K562 (cell line): ENCODE data around the gene RIC8B. TPM values are rescaled to one million over a fixed set of nuclear protein-coding genes. Genes with fewer than 3 reads are reported as not detected.
"Not testable (repeated sequence)": the region's sequence is repeated elsewhere in the genome, so short reads cannot be mapped to it uniquely, and the experiment has no call there.

ENCODE experiments used
- ATAC-seq: fragments of 200-7000 bp; cut with Tn5 transposase; 3 replicates; pipeline ENCODE4 v1.9.1; 2020; ENCODE audit warnings: moderate library complexity
- BruUV-seq: library from RNA; stranded (reverse); fragments of 400-500 nt; replicated peaks from 2 replicates; lab custom pipeline; 2021; lab: Mats Ljungman, UMichigan
- CTCF ChIA-PET: fragments of 300-600 bp; formaldehyde crosslinking; extraction: SDS; loops from one replicate; lab custom pipeline; 2021; ENCODE audit warnings: low intra/inter-chr PET ratio; lab: Yijun Ruan, JAX
- POLR2A ChIA-PET: fragments of 300-600, 350-650 bp; sonication (Branson Sonifier 250); formaldehyde crosslinking; extraction: SDS; loops from one replicate; lab custom pipeline; 2021; ENCODE audit warnings: antibody characterized with exemption, inconsistent platforms; lab: Yijun Ruan, JAX
- DNase-seq, 4 experiments: peaks; one replicate each; pipeline versions ENCODE4 v3.0.0 to v3.0.0-alpha.2; 2011 to 2018; ENCODE audit warnings: low spot score in 3 of 4, mixed read lengths in 3 of 4; ENCODE audit errors: extremely low read depth in 1 of 4
- FAIRE-seq: peaks from 2 replicates; lab custom pipeline; 2011; peaks lifted over from hg19 to GRCh38; lab: Jason Lieb, UNC
- H2AFZ ChIP-seq: 2 replicates; pipeline ENCODE4 v1.6.0; 2011; ENCODE audit warnings: low read depth, low read length, control low read depth, inconsistent platforms
- H3K27ac ChIP-seq: fragments of 200-600 bp; 3 replicates; pipeline ENCODE4 v1.8.0; 2011; ENCODE audit warnings: low read depth, mild to moderate bottlenecking, control low read depth, inconsistent platforms, low read length, moderate library complexity, mixed read lengths; ENCODE audit errors: extremely low read depth
- H3K27me3 ChIP-seq, 2 experiments: fragments of 300-600 bp in 1 of 2; 2 replicates in 1 of 2; 3 replicates in 1 of 2; pipeline versions ENCODE4 v1.6.0 to v1.8.0; 2011; ENCODE audit warnings: inconsistent platforms in 2 of 2, low read length in 2 of 2, mild to moderate bottlenecking in 1 of 2, mixed read lengths in 1 of 2, moderate library complexity in 1 of 2; ENCODE audit not compliant: control insufficient read depth in 2 of 2, insufficient read depth in 2 of 2
- H3K36me3 ChIP-seq: fragments of 300-600 bp; 3 replicates; pipeline ENCODE4 v1.8.0; 2011; ENCODE audit warnings: mild to moderate bottlenecking, low read length, inconsistent platforms; ENCODE audit not compliant: control insufficient read depth, insufficient read depth
- H3K4me1 ChIP-seq, 2 experiments: fragments of 200-600 bp in 1 of 2; replicated peaks in 1 of 2; 2 replicates in 1 of 2; 3 replicates in 1 of 2; pipeline versions ENCODE4 v1.5.1 to v1.8.0; 2011; ENCODE audit warnings: inconsistent platforms in 2 of 2, low read length in 2 of 2, mild to moderate bottlenecking in 1 of 2, mixed read lengths in 1 of 2, moderate library complexity in 1 of 2; ENCODE audit not compliant: control insufficient read depth in 2 of 2, insufficient read depth in 2 of 2
- H3K4me2 ChIP-seq: 2 replicates; pipeline ENCODE4 v1.6.1; 2011; ENCODE audit warnings: low read length, control low read depth, inconsistent platforms, mixed read lengths; ENCODE audit not compliant: insufficient read depth
- H3K4me3 ChIP-seq: fragments of 200-600 bp; sonication (generic), shearing (Covaris generic); 2 replicates; pipeline ENCODE4 v1.5.1; 2016; ENCODE audit warnings: control low read depth, inconsistent platforms
- H3K79me2 ChIP-seq: fragments of 200-600 bp; 3 replicates; pipeline ENCODE4 v1.8.0; 2011; ENCODE audit warnings: low read length, inconsistent platforms; ENCODE audit not compliant: control insufficient read depth, insufficient read depth
- H3K9ac ChIP-seq, 2 experiments: 2 replicates each; pipeline versions ENCODE4 v1.6.0 to v1.6.1; 2011; ENCODE audit warnings: low read depth in 2 of 2, low read length in 2 of 2, control low read depth in 1 of 2, inconsistent platforms in 1 of 2, mild to moderate bottlenecking in 1 of 2, mixed read lengths in 1 of 2; ENCODE audit not compliant: insufficient read depth in 1 of 2
- H3K9me1 ChIP-seq: one replicate; pipeline ENCODE4 v1.6.0; 2011; ENCODE audit warnings: inconsistent platforms, mild to moderate bottlenecking, low read length, moderate library complexity; ENCODE audit not compliant: control insufficient read depth, insufficient read depth
- H3K9me3 ChIP-seq: replicated peaks from 2 replicates; pipeline ENCODE4 v1.5.1; 2011; ENCODE audit warnings: low read depth, low read length, inconsistent platforms; ENCODE audit not compliant: control insufficient read depth, insufficient read depth
- H4K20me1 ChIP-seq: replicated peaks from 2 replicates; pipeline ENCODE4 v1.6.1; 2011; ENCODE audit warnings: low read length, inconsistent platforms, mixed read lengths; ENCODE audit not compliant: control insufficient read depth, insufficient read depth
- DACH1 ChIP-seq: fragments of 450-650 bp; IDR thresholded peaks from 2 replicates; pipeline ENCODE4 v1.6.1; 2018; ENCODE audit not compliant: partially characterized antibody
- NCOA1 ChIP-seq: fragments of 450-650 bp; IDR thresholded peaks from 2 replicates; pipeline ENCODE4 v1.6.1; 2016; ENCODE audit warnings: low read depth
- RBM25 ChIP-seq: fragments of 200-400 bp; formaldehyde crosslinking; IDR thresholded peaks from 2 replicates; pipeline ENCODE4 v1.6.1; 2018; ENCODE audit warnings: low read length, low read depth, moderate library complexity; ENCODE audit not compliant: severe bottlenecking
- SMC3 ChIP-seq: conservative IDR thresholded peaks from 2 replicates; pipeline ENCODE4 v1.6.1; 2011; ENCODE audit warnings: low read depth, low read length, improper control_type of control experiment; ENCODE audit not compliant: insufficient read depth
- ZBTB9 ChIP-seq: fragments of 450-650 bp; formaldehyde crosslinking; IDR thresholded peaks from 2 replicates; pipeline ENCODE4 v1.4.0; 2020; ENCODE audit warnings: mild to moderate bottlenecking, moderate library complexity
- WGBS: fragments of 100-300 bp; shearing (Covaris generic); methylation state at CpG from one replicate; pipeline ENCODE4 v1.1.6; 2016; ENCODE audit warnings: low coverage, mixed read lengths; ENCODE audit not compliant: insufficient coverage; ENCODE audit errors: missing lambda C conversion rate; 5-methylcytosine and 5-hydroxymethylcytosine counted together
- in situ Hi-C: fragments of 300-500 bp; cut with MboI; formaldehyde crosslinking; loops from 4 replicates; pipeline ENCODE4 v1.15.0; 2018; ENCODE audit warnings: inconsistent platforms, mixed read lengths
- intact Hi-C: fragments of 100-400 bp; cut with micrococcal nuclease; formaldehyde crosslinking; loops from 2 replicates; pipeline ENCODE4 v1.14.2; 2022
- polyA plus RNA-seq, 8 experiments: library from polyadenylated mRNA; depleted of rRNA in 4 of 8; stranded (reverse) in 5 of 8; unstranded in 3 of 8; fragments of >200 nt; fragmentation: Nextera tagmentation in 2 of 8; fragmentation: Illumina TruSeq in 1 of 8; extraction: Ambion mirVana in 2 of 8; extraction: Trizol in 1 of 8; gene quantifications; 2 replicates each; pipeline versions ENCODE4 v1.2.1 to v1.2.3, GENCODE V29; 2011 to 2014; ENCODE audit warnings: inconsistent platforms in 1 of 8, missing spikeins in 1 of 8
- total RNA-seq, 7 experiments: library from RNA; depleted of rRNA in 6 of 7; stranded (reverse); fragments of >200 nt in 6 of 7; fragmentation: Illumina TruSeq in 2 of 7; extraction: Trizol in 2 of 7; gene quantifications; 2 replicates each; pipeline versions ENCODE4 v1.2.1 to v1.2.3, GENCODE V29; 2011 to 2021; ENCODE audit warnings: low replicate concordance in 1 of 7
- TF ChIP-seq, protein P1 (sequence below), 3 experiments: IDR thresholded peaks in 2 of 3; conservative IDR thresholded peaks in 1 of 3; 2 replicates each; pipeline ENCODE4 v1.5.1; 2011 to 2012; ENCODE audit warnings: low read length in 3 of 3, mild to moderate bottlenecking in 3 of 3, control low read depth in 2 of 3, improper control_type of control experiment in 1 of 3, inconsistent platforms in 1 of 3, low read depth in 1 of 3, mixed read lengths in 1 of 3, moderate library complexity in 1 of 3; ENCODE audit not compliant: insufficient read depth in 2 of 3
- TF ChIP-seq, protein P2 (sequence below): IDR thresholded peaks from 2 replicates; pipeline ENCODE4 v1.6.1; 2011; ENCODE audit warnings: borderline replicate concordance, low read depth, mild to moderate bottlenecking, moderate library complexity, low read length; ENCODE audit not compliant: insufficient read depth, poor library complexity, severe bottlenecking

The RIC8B gene
- total and polyA plus RNA-seq, 9 of the 15 experiments (the other 6 are each of a cell fraction or from before 2014, with no cell fraction given): 0.92 to 8.1 (median 4.8) TPM

- TF ChIP-seq, protein P1, sequence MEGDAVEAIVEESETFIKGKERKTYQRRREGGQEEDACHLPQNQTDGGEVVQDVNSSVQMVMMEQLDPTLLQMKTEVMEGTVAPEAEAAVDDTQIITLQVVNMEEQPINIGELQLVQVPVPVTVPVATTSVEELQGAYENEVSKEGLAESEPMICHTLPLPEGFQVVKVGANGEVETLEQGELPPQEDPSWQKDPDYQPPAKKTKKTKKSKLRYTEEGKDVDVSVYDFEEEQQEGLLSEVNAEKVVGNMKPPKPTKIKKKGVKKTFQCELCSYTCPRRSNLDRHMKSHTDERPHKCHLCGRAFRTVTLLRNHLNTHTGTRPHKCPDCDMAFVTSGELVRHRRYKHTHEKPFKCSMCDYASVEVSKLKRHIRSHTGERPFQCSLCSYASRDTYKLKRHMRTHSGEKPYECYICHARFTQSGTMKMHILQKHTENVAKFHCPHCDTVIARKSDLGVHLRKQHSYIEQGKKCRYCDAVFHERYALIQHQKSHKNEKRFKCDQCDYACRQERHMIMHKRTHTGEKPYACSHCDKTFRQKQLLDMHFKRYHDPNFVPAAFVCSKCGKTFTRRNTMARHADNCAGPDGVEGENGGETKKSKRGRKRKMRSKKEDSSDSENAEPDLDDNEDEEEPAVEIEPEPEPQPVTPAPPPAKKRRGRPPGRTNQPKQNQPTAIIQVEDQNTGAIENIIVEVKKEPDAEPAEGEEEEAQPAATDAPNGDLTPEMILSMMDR (IDR thresholded peaks at IDR 0.05 in 2 of 3, conservative IDR thresholded peaks at IDR 0.05 in 1 of 3; ENCODE audit: insufficient read depth in 2 of 3, low read depth in 1 of 3, low read length in 3 of 3): peak; percentile 47 to 74 (median 64); a peak in 5 of 6 replicates
- TF ChIP-seq NCOA1 (no peak), DACH1 (peak; percentile 17), SMC3 (peak; percentile 46), ZBTB9 (CRISPR knock-in tag) (no peak), RBM25 (peak; percentile 52)
- TF ChIP-seq, protein P2, sequence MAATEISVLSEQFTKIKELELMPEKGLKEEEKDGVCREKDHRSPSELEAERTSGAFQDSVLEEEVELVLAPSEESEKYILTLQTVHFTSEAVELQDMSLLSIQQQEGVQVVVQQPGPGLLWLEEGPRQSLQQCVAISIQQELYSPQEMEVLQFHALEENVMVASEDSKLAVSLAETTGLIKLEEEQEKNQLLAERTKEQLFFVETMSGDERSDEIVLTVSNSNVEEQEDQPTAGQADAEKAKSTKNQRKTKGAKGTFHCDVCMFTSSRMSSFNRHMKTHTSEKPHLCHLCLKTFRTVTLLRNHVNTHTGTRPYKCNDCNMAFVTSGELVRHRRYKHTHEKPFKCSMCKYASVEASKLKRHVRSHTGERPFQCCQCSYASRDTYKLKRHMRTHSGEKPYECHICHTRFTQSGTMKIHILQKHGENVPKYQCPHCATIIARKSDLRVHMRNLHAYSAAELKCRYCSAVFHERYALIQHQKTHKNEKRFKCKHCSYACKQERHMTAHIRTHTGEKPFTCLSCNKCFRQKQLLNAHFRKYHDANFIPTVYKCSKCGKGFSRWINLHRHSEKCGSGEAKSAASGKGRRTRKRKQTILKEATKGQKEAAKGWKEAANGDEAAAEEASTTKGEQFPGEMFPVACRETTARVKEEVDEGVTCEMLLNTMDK: no peak
- TF ChIP-seq, all 486 proteins: peak for 6
Observed at GRCh38 chr12:106919910-106920544, 145.5 kb downstream of the RIC8B start (continued).

DNA sequence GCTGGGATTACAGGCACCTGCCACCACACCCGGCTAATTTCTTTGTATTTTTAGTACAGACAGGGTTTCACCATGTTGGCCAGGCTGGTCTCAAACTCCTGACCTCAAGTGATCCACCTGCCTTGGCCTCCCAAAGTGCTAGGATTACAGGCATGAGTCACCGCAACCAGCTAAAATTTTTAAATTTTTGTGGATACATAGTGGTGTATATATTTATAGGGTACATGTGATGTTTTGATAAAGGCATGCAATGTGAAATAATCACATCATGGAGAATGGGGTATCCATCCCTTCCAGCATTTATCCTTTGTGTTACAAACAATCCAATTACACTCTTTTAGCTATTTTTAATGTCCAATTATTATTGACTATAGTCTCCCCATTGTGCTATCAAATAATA lies 147.5 kb downstream of the RIC8B start:
- ATAC-seq, BruUV-seq, H3K9me1 ChIP-seq, H3K9me3 ChIP-seq, H2AFZ ChIP-seq, POLR2A ChIA-PET, in situ Hi-C loops, H4K20me1 ChIP-seq, H3K4me2 ChIP-seq, H3K4me3 ChIP-seq, H3K9ac ChIP-seq, H3K79me2 ChIP-seq, CTCF ChIA-PET, H3K27me3 ChIP-seq, H3K36me3 ChIP-seq, H3K4me1 ChIP-seq, H3K27ac ChIP-seq, FAIRE-seq, DNase-seq: not testable (repeated sequence)
- WGBS: 28% methylated on average over 2 of the region's 2 CpGs
- intact Hi-C loops: loop anchor here (5.0 kb wide), 1 partner anchor 80 kb away; no protein-coding TSS in a partner anchor
